Measurements from ENCODE around the gene SHISA9. TPM values are rescaled to one million over a fixed set of nuclear protein-coding genes. Genes with fewer than 3 reads are reported as not detected.

SHISA9 gene
- total RNA-seq, 1 donor from 2014 or later: 2.5 TPM

- no peak for TF ChIP-seq CTCF (IDR thresholded peaks at IDR 0.05)
- TF ChIP-seq EZH2 (IDR thresholded peaks at IDR 0.05): no peak
- no peak for TF ChIP-seq EZH2phosphoT487 (IDR thresholded peaks at IDR 0.05)
- Histone ChIP-seq H3K27me3 (no peaks in the 10 kb centered on the region), H3K4me3 (no peak overlapping the region), H3K27ac (no peak overlapping the region), H3K9me3 (ENCODE audit: low read depth) (no peaks in the 10 kb centered on the region), H2AFZ (replicated peaks) (no peak overlapping the region), H3F3A (ENCODE audit: low read depth) (no peaks in the 10 kb centered on the region), H3K4me1 (no peaks in the 10 kb centered on the region), H3K4me2 (no peak overlapping the region), H4K20me1 (ENCODE audit: low read depth) (no peaks in the 10 kb centered on the region), H3K79me2 (ENCODE audit: low read depth) (no peaks in the 10 kb centered on the region), H3K9ac (no peak overlapping the region), H3K36me3 (no peaks in the 10 kb centered on the region)
- no peak overlapping the region for H3K27ac Mint-ChIP-seq
- no peaks in the 10 kb centered on the region for H3K4me1 Mint-ChIP-seq
- DNase-seq (ENCODE audit: low spot score): no peak
- H3K4me3 Mint-ChIP-seq: no peak overlapping the region
- no peaks in the 10 kb centered on the region for H3K9me3 Mint-ChIP-seq
- no peaks in the 10 kb centered on the region for H3K36me3 Mint-ChIP-seq
- H3K27me3 Mint-ChIP-seq (ENCODE audit: insufficient read depth, low read depth): peaks cover 3% of the 10 kb centered on the region
Measured at GRCh38 chr16:12876778-12877177, 24.6 kb upstream of the SHISA9 start.

- no peaks in the 10 kb centered on the region for H3K36me3 ChIP-seq
- H3K4me2 ChIP-seq: no peak overlapping the region
- Mint-ChIP-seq H3K9me3 (peaks cover 4% of the 10 kb centered on the region), H3K4me1 (no peaks in the 10 kb centered on the region), H3K27me3 (ENCODE audit: insufficient read depth, low read depth) (peaks cover 3% of the 10 kb centered on the region), H3K36me3 (no peaks in the 10 kb centered on the region), H3K4me3 (no peak overlapping the region), H3K27ac (no peak overlapping the region)
- no peaks in the 10 kb centered on the region for H3K9me3 ChIP-seq (ENCODE audit: low read depth)
- no peaks in the 10 kb centered on the region for H3K27me3 ChIP-seq
- TF ChIP-seq EZH2phosphoT487 (IDR thresholded peaks at IDR 0.05): no peak
- no peak for TF ChIP-seq CTCF (IDR thresholded peaks at IDR 0.05)
- no peaks in the 10 kb centered on the region for H4K20me1 ChIP-seq (ENCODE audit: low read depth)
- no peaks in the 10 kb centered on the region for H3K79me2 ChIP-seq (ENCODE audit: low read depth)
- no peaks in the 10 kb centered on the region for H3F3A ChIP-seq (ENCODE audit: low read depth)
- no peak for DNase-seq (ENCODE audit: low spot score)
- H3K9ac ChIP-seq: no peak overlapping the region
- H3K27ac ChIP-seq: no peak overlapping the region
- no peak overlapping the region for H3K4me3 ChIP-seq
- H3K4me1 ChIP-seq: no peaks in the 10 kb centered on the region
- H2AFZ ChIP-seq (replicated peaks): no peak overlapping the region
Measured at GRCh38 chr16:12878973-12879372, 22.4 kb upstream of the SHISA9 start.

- Mint-ChIP-seq H3K27ac (no peak overlapping the region), H3K4me1 (no peaks in the 10 kb centered on the region), H3K4me3 (no peak overlapping the region), H3K27me3 (ENCODE audit: insufficient read depth, low read depth) (peaks cover 3% of the 10 kb centered on the region), H3K36me3 (no peaks in the 10 kb centered on the region), H3K9me3 (peaks cover 4% of the 10 kb centered on the region)
- no peaks in the 10 kb centered on the region for H3K79me2 ChIP-seq (ENCODE audit: low read depth)
- H3K27me3 ChIP-seq: no peaks in the 10 kb centered on the region
- DNase-seq (ENCODE audit: low spot score): no peak
- no peak overlapping the region for H3K4me3 ChIP-seq
- H3K36me3 ChIP-seq: no peaks in the 10 kb centered on the region
- H4K20me1 ChIP-seq (ENCODE audit: low read depth): no peaks in the 10 kb centered on the region
- no peaks in the 10 kb centered on the region for H3K9me3 ChIP-seq (ENCODE audit: low read depth)
- no peak overlapping the region for H2AFZ ChIP-seq (replicated peaks)
- no peak overlapping the region for H3K27ac ChIP-seq
- H3F3A ChIP-seq (ENCODE audit: low read depth): no peaks in the 10 kb centered on the region
- no peak overlapping the region for H3K4me2 ChIP-seq
- TF ChIP-seq CTCF (IDR thresholded peaks at IDR 0.05): no peak
- no peak for TF ChIP-seq EZH2phosphoT487 (IDR thresholded peaks at IDR 0.05)
- no peak for TF ChIP-seq EZH2 (IDR thresholded peaks at IDR 0.05)
- no peaks in the 10 kb centered on the region for H3K4me1 ChIP-seq
- H3K9ac ChIP-seq: no peak overlapping the region
Measured at GRCh38 chr16:12879812-12880211, 21.6 kb upstream of the SHISA9 start.

GRCh38 chr16:12881182-12881581, 20.2 kb upstream of the SHISA9 start:
- no peak overlapping the region for H2AFZ ChIP-seq (replicated peaks)
- Mint-ChIP-seq H3K36me3 (no peaks in the 10 kb centered on the region), H3K4me3 (no peak overlapping the region), H3K4me1 (no peaks in the 10 kb centered on the region), H3K9me3 (peaks cover 4% of the 10 kb centered on the region), H3K27ac (no peak overlapping the region), H3K27me3 (ENCODE audit: insufficient read depth, low read depth) (peaks cover 3% of the 10 kb centered on the region)
- no peak overlapping the region for H3K4me3 ChIP-seq
- H3K27me3 ChIP-seq: no peaks in the 10 kb centered on the region
- no peak for TF ChIP-seq CTCF (IDR thresholded peaks at IDR 0.05)
- H3K4me2 ChIP-seq: no peak overlapping the region
- H3K36me3 ChIP-seq: no peaks in the 10 kb centered on the region
- no peaks in the 10 kb centered on the region for H3F3A ChIP-seq (ENCODE audit: low read depth)
- no peaks in the 10 kb centered on the region for H3K4me1 ChIP-seq
- no peaks in the 10 kb centered on the region for H3K9me3 ChIP-seq (ENCODE audit: low read depth)
- DNase-seq (ENCODE audit: low spot score): no peak
- H3K27ac ChIP-seq: no peak overlapping the region
- no peak overlapping the region for H3K9ac ChIP-seq
- no peaks in the 10 kb centered on the region for H4K20me1 ChIP-seq (ENCODE audit: low read depth)
- H3K79me2 ChIP-seq (ENCODE audit: low read depth): no peaks in the 10 kb centered on the region

All from neural progenitor cell (in vitro differentiated cells).